HEK293 (cell line): ENCODE results near the gene AP1B1.

Source experiments
- TSHZ1 ChIP-seq: fragments of 450-650 bp; formaldehyde crosslinking; IDR thresholded peaks from 2 replicates; pipeline ENCODE4 v1.5.1; 2016; ENCODE audit warnings: missing biosample characterization, missing genetic modification characterization, borderline replicate concordance
- YY1 ChIP-seq: fragments of 450-650 bp; formaldehyde crosslinking; IDR thresholded peaks from 2 replicates; pipeline ENCODE4 v1.5.1; 2018; ENCODE audit warnings: missing biosample characterization, missing genetic modification characterization
- ZNF792 ChIP-seq: fragments of 450-650 bp; formaldehyde crosslinking; IDR thresholded peaks from 2 replicates; pipeline ENCODE4 v1.5.1; 2016; ENCODE audit warnings: missing biosample characterization, missing genetic modification characterization

- TF ChIP-seq ZNF792 (tag by site-specific recombination): no peak
- TF ChIP-seq YY1 (tag by site-specific recombination): no peak
- no peak for TF ChIP-seq TSHZ1
These were observed 18.9 kb downstream of the AP1B1 start for GRCh38 chr22:29369460-29369859.
